Left hindlimb (tissue), 1 donor: Measurements from ENCODE around the gene PPFIBP1.

Experiments
- DNase-seq: peaks from one replicate; pipeline ENCODE4 v3.0.0-alpha.2; 2018

PPFIBP1 gene

DNA sequence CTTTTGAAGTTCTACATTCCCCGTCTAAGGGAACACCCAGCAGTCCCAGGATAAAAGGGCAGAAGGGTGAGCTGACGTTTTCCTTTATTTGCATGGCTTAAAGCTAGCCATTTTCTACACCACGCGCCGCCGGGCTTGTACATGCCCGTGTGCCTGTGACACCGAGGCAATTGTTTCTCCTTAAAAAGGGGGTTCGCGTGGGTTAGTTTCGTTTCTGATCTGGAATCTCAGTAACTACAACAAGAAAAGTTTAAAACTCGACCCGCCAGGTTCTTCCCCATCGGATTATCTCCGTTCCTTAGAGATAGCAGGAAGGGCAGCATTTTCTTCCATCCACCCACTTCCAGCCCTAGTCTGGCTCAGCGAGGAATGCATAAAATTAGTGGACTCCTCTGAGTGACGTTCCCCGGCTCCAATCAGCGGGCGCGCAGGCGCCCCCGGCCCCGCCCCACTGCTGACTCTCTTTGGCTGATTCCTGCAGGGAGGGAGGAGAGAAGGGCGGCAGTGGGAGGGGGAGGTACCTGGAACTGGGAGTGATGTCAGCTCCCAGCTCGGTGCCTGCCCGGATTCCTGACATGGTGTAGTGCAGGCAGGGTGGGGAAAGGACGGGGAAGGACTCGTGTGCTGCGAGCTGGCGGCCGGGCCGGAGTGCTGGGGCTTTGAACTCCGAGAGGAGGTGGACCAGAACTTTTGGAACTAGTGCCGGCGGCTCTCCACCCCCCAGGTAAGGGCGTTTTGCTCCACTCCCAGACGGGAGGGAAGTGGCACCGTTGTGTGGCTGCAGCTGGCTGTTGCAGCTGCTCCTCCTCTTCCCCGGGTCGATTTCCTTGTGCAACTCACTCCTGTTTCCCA lies at the start of gene PPFIBP1:
PPFIBP1 (plus strand) TSS at position 565 of the 852 bp plus-strand sequence. CDS start 109,191 bp downstream, outside the sequence.
- peak; percentile 100 for DNase-seq

DNA sequence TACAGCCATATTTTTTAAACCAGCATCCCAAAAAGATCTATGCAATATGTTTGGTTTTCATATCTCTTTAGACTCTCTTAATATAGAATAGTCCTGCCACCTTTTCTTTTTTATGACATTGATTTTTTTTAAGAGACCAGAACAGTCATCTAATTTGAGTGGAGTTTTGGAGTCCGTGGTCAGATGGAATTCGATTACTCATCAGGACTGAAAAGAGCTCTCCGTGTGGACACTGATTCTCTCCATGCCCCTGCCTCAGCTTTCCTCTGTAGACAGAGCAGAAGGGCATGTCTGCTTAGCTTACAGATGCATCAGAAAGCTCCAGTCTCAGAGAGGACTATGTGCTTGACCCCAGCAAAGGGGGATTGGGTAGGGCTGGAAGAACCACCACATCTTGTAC lies 49.7 kb upstream of the PPFIBP1 start:
- no peak for DNase-seq

DNA sequence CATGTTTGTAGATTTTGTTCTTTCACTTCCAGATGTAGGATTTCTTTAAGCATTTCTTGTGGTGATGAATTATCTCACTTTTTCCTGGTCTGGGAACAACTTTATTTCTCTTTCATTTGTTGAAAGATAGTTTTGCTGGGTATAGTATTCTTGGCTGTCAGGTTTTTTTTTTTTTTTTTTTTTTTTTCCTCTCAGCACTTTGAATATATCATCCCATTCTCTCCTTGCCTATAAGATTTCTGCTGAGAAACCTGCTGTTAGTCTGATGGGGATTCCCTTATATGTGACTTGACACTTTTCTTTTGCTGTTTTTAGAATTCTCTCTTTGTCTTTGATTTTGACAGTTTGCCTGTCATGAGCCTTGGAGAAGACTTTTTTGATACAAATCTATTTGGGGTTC lies 47.0 kb upstream of the PPFIBP1 start:
- DNase-seq, result no peak

DNA sequence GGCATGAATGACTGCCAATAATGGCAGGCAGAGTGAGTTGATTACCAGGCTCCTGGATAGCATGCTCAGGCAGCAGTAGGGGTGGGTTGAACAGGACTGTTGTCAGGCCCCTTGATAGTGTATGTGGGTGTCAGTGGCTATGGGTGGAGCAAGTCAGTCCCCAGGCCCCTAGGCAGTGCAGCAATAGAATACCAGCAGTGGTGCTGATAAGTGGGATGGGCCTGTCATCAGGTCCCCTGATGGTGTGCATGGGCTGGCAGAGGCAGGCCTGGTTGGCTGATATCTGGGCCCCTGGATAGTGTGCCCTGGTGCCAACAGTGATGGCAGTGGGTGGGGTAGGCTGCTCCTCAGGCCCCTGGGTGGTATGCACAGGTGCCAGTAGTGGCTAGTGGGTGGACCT lies 45.1 kb upstream of the PPFIBP1 start:
- DNase-seq, result no peak

DNA sequence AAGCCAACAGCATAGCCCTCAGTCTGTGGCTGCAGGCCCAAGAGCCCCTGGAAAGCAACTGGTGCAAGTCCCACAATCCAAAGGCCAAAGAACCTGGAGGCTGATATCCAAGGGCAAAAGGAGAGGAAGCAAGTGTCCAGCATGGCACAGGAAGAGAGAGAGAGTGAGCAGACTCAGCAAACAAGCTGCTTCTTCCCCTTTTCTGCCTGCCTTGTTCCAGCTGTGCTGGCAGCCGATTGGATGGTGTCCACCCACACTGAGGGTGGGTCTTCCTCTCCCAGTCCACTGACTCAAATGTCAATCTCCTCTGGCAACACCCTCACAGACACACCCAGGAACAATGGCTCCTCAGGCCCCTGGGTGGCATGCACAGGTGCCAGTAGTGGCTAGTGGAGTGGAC lies 44.0 kb upstream of the PPFIBP1 start:
- DNase-seq, result no peak

DNA sequence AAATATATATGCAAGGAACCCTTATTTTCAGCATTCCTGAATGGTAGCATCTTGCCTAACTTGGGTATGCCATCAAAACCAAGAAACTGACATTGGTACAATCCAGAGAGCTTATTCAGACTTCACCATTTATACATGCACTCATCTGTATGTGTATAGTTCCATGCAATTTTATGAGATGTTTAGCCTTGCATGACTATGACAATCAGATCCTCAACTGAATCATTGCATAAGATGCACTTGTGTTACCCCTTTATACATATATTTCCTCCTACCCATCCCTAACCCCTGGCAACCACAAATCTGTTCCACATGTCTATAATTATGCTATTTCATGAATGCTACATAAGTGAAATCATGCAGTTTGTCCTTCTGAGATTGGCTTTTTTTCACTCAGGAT lies 37.0 kb upstream of the PPFIBP1 start:
- no peak for DNase-seq

DNA sequence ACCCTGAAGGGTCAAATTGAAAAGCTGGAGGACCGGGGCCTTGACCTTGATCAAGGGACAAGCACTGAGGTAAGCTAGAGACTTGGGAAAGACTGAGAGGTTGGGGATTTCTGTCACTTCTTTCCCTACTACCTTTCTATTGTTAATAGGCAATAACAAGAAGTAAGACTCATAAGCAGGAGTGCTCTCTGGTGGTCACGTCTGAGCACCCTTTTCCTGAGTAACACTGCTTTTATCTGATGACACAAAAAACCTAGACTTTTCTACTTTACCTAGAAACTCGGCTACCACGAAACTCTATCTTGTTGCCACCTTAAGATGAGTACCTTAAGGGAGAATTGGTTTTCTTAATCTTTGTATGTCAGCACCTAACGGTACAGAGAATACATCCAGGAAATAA lies 35.5 kb upstream of the PPFIBP1 start:
- no peak for DNase-seq

DNA sequence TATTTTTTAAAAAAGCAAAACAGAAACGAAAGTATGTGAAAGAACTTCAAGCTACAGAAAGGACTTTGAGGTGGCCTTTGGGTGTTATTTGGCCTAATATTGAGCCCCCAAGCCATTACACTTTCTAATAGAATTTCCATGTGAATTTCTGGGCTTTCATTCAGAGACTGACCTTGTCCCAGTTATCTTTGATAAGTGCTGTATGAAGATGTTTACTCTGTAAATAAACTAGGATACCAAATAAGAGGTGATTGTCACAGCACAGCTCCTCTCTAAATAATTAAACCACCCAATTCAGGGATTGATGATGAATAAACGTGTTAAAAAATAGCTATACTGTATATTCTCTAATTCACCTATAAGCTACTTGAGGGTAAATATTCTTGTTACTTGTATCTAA lies 32.8 kb upstream of the PPFIBP1 start:
- no peak for DNase-seq

DNA sequence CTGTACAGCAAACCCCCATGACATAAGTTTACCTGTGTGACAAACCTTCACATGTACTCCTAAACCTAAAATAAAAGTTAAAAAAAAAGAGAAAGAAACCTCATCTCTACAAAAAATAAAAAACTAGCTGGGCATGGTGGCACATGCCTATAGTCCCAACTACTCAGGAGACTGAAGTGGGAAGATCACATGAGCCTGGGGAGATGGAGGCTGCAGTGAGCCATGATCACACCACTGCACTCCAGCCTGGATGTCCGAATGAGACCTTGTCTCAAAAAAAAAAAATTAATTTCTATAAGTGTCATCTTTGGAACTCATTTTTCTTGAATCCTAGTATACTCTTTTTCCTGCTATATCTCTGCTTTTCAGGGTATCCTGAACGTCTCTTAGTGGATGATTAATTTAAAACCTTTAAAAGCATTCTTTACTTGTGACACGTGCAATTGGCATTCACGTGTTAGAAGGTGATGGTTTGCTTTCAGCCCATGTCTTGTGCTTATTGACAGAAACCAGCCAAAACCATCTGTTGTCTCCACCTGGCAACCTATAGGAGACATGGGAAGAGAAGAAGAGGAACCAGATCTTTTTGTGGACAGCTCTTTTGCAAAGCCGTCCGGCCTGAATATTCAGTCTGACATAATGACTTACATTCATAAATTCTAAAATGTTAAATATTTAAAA lies 30.6 kb upstream of the PPFIBP1 start:
- DNase-seq, result no peak

DNA sequence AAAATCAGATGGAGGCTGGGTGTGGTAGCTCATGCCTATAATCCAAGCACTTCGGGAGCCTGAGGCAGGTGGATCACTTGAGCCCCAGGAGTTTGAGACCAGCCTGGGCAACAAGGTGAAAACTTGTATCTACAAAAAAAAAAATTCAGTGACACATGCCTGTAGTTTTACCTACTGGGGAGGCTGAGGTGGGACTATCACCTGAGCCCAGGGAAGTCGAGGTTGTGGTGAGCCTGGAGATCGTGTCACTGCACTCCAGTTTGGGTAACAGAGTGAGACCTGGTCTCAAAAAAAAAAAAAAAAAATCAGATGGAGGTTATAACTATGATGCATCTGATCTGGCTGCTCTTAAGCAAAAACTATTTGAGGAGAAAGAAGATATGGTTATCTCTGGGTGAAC lies 26.6 kb upstream of the PPFIBP1 start:
- no peak for DNase-seq

DNA sequence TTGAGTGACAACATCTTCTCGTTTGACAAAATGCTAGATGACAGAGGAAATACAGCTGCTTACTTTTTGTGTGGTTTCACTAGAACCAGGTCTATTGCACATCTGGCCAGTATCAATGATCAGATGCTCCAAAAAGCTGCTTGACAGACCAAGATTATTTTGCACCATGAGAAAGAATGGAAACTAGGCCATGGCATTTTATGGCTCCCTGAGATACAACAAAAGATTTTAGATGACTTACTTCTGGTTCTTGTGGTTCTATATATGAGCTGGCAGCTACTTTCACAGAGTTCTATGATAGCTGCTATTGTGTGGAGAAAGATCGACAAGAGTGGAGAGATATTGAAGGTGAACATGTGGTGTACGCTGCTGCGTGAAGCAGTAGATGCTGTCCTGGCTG lies 25.9 kb upstream of the PPFIBP1 start:
- DNase-seq, result no peak

DNA sequence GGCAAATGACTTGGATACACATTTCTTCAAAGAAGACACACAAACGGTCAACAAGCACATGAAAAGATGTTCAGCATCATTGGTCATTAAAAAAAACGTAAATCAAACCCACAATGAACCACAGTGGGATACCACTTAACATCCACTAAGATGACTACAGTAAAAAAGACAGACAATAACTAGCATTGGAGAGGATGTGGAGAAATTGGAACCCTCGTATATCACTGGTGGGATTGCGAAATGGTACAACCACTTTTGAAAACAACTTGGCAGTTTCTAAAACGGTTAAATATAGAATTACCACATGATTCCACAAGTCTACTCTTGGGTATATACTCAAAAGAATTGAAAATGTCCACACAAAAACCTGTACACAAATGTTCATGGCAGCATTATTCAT lies 25.2 kb upstream of the PPFIBP1 start:
- DNase-seq, result no peak

DNA sequence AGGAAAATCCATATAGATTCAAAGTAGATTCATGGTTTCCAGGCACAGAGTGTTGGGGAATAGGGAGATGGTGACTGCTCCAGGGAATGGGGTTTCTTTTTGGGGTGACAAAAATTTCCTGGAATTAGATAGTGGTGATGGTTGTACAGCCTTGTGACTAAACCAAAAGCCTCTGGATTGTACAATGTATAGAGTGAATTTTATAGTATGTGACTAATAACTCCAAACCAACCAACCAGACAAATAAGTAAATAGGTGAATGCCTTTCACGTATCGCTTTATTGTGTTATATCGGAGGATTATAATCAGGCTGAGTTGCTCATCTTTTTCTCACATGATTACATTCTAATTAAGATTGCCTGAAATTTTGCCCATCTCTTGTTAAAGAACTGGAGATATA lies 24.6 kb upstream of the PPFIBP1 start:
- no peak for DNase-seq

DNA sequence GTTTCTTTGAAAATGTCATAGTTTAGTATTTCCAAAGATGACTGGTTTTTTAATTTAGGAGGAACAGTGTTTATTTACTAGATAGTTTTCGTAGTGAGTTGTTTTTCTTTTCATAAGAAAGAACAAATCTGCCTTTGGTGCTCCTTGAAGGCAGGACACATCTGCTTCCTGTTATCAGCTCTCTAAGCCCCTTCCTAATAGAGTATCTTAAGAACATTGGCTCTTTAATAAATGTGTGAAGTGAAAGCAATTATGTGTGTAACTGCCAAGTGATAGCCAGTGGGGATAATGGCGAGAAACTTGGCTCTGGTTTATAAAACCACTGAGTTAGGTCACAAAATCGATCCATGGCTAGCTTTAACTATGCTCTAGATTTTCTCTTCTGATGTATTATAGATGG lies 23.5 kb upstream of the PPFIBP1 start:
- DNase-seq, result no peak

DNA sequence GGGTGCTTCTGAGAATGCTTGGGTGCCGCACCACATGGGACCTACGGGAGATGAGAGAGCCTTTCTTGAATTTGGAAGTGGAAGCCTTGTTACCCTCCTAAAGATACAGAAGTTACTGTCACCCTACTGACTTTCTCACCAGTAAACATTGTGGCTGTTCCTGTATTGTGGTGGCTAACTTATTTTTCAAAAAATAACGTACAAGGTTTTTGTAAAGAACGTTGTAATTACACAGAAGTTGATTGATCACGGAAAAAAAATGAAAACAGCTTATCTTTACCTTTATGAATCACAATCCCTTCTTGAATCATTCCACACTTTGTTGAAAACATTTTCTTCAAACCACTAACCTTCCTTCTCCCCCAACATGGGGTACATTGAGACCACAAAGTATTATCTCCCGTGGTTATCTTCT lies 22.0 kb upstream of the PPFIBP1 start:
- no peak for DNase-seq

DNA sequence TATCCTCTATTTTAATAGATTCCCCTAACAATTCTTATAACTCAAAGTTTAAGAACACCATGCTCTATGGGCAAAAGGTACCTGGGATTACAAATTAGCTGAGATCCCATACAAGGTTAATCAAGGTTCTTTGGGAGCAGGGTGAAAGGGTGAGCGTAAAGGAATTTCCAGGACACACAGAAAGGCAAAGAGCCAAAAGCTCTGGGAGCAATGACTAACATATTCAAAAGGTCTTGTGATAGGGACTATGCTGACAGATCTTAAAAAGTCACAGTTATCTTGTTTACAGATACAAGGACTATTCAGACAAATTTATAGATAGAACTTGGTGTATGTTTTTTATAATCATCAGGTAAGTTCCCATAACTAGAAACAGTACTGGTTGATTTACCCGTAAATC lies 19.5 kb upstream of the PPFIBP1 start:
- no peak for DNase-seq

DNA sequence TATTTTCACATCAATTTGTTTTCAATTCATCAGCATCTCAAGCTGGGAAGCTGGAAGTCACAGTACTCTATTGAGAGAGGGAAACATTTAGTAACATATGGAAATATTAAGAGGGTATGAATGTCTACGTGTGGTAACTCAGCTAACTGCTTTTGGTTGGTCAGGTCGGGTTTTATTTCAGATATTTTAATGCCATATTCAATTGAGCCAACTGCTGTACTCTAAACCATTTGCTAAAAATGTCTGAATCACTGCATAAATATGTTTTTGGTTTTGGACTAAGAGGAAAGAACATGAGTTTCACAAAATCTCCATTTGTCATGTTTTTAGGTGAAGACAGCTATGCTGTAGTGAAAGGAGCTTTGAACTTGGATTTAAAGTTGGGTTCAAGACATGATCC lies 18.9 kb upstream of the PPFIBP1 start:
- DNase-seq, result no peak

DNA sequence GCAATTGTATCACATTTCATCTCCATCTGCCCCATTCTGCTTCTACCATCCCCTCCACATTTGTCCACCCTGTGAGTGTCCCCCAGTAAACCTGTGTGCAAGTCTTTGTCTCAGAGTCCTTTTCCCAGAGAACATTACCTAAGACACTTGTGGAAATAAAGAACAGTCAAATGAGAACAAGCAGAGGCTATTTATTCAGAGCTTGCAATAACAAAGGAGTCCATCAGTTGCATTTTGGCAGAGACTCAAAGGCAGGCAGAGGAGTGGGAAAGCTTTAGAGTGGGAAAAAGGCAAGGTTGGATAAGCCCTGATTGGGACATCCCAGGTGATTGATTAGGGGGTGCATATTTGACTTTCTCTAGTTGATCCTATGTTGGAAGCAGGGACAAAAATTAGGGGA lies 18.2 kb upstream of the PPFIBP1 start:
- DNase-seq, result no peak

DNA sequence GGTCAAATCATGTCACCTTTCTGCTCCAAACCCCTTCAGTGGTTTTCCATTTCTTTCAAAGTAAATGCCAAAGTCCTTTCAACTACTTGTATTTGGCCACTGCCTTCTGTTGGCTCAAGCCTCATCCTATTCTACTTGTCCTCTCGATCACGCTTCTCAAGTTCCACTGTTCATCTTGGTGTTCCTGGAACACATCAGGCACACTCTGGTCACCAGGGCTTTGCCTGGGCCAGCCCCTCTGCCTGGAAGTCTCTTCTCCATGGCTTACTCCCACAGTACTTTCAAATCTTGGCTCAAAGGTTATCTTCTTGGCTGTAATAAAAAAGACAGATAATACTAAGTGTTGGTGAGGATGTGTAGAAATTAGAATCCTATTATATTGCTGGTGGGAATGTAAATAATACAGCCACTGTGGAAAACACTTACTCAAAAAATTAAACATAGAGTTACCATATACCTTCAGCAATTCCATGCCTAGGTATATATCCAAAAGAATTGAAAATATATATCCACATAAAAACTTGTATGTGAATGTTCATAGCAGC lies 17.3 kb upstream of the PPFIBP1 start:
- no peak for DNase-seq

DNA sequence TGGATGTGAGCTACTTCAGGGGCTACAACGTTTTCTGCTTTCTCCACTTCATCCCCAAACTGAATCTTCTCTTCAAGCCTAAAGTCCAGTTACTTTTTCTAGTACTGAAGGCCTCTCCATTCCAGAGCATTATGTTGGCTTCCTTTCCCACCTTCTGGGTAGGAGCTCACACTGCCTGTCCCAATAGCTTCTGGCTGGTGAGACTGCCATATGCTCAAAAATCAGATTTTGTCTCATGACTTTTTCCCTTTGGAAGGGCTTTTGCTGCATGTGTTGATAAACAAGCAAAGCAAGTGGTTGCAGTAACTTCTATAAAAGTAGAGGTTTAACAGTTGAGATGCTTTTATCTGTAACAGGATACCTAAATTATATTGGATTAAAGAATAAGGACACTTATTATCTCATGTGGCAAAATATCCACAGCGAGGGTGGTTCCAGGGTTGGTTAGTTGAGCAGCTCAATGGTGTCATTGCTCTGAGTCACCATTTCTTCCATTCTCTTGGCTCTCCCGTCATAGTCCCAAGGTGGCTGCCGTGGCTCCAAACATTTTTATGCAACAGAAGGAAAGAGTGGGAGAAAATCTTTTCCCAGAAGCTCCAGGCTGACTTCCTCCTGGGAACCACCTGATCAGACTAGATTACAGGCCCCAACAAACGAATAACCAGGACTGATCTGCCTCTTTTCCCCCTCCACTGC lies 15.1 kb upstream of the PPFIBP1 start:
- no peak for DNase-seq

DNA sequence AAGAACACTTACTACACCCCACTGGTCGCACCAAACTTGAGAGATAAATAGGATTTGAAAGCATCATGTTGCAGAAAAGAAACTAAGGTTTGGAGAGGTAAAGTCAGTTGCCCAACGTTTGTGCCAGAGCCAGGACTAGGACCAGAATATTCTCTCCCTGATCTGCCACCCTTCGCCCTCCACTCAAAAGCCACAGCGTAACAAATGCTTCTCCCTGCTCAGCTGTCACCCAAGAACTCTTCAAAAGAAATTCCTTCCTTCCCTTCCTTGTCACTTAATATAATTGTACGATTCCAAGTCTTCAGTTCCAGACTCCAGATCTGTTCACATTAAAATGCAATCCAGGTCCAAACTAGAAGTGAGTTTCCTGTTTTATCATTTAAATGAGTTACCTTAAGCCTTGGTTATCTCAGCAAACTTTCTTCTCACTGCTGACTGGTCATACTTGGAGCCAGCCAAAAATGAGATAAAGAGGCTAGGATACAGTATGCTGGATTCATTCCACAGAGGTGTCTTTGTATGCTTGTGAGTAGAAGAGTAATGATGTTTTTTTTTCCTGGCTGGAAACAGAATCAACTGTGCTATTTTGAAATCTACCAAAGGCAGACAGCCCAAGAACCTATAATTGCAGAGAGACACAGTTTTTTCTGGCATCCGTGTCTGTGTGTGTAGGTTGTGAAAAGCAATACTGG lies 12.8 kb upstream of the PPFIBP1 start:
- DNase-seq, result peak; percentile 37

DNA sequence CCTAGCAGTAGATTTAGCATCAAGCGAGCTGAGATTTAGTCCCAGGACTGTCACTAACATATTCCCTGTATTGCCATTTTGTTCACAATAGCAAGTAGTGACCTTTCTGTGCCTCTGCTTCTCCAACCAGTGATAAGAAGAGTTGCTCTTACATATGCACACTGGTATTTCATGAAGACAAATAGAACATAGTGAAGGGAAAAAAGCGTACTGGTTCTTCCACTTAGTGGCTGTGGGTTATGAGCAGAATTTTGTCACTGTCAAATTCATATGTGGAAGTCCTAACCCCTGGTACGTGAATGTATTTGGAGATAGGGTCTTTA lies 12.3 kb upstream of the PPFIBP1 start:
- no peak for DNase-seq

DNA sequence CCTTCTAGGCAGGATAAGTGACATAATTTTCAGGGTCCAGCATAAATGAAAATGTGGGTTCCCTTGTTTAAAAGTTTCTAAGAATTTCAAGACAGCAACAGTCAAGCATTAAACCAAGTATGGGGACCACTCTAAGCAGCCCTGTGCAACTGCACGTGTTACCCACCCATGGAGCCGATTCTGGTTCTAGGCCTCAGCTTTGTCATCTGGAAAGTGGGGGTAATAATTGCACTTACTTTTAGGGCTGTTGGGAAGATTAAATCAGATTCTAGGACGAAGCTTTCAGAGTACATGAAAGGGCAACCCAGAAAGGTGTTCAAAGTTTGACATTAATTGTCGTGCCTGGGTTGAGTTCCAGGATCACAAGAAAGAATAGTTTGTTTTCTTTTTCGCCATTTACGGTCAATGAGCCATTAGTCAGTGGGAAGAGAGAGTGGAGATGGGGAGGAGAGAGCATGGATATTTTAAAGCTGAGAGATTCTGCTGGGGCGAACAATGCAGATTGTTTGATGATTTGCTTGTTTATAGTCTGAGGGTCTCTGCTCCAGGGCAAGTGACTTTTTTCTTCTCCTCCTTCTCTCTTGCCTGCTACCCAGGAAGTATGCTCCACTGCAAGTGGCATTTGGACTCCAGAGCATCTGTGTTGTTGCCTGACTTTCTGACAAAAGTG lies 10.7 kb upstream of the PPFIBP1 start:
- DNase-seq, result no peak
